Spleen (tissue), 7 donors: ENCODE data around the gene VPS18.

ENCODE experiments used
- POLR2A ChIP-seq, 3 donors: fragments of 450-650 bp; IDR thresholded peaks; one replicate each; pipeline ENCODE4 v1.5.1; 2017; ENCODE audit warnings: antibody characterized with exemption in 3 of 3, mild to moderate bottlenecking in 1 of 3
- TF ChIP-seq, protein P1 (sequence below), 11 experiments: fragments of 200-600 bp in 7 of 11; fragments of 450-650 bp in 4 of 11; sonication (generic) in 4 of 11; IDR thresholded peaks in 8 of 11; conservative IDR thresholded peaks in 3 of 11; 1 replicate in 7 of 11; 2 replicates in 4 of 11; pipeline versions ENCODE4 v1.4.0 to v1.8.0; 2016 to 2021; ENCODE audit warnings: antibody characterized with exemption in 11 of 11, inconsistent platforms in 4 of 11, mild to moderate bottlenecking in 1 of 11
- donor health status: DM: no; HTN: no; CAD: no; lungs with moderate emphysema.
- donor health status: DM: no; HTN: no; CAD: no.
- donor health status: DM: no; HTN: no; CAD: no.

DNA sequence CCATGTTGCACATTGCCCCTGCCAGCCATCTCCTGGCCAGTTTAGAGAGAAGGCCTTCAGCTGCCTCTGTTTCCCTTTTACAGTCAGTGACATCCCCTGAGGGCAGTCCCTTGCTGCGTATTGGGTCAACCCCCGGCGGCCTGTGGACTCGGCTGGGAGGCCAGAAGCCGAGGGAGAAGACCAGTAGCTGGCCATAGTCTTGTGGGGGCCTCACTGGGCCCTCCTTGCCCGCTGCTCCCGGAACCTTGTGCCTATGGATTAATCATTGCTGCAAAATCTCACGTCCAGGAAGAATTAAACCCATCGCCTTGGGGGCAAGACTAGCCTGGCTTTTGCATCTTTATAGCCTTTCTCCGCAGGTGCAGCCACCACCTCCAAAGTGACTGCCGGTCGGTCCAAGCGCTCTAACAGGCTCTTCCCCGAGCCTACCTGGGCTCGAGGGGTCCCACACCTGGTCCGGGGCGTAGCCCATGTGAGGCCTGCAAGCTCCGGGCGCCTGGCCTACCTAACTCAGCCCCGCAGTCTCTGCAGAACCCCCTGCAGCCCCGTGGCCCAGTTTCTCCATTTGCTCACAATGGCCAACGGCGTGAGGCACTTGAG is 58.2 kb downstream of the VPS18 start:
- TF ChIP-seq POLR2A (IDR thresholded peaks at IDR 0.05) = no peak
- TF ChIP-seq, protein P1, sequence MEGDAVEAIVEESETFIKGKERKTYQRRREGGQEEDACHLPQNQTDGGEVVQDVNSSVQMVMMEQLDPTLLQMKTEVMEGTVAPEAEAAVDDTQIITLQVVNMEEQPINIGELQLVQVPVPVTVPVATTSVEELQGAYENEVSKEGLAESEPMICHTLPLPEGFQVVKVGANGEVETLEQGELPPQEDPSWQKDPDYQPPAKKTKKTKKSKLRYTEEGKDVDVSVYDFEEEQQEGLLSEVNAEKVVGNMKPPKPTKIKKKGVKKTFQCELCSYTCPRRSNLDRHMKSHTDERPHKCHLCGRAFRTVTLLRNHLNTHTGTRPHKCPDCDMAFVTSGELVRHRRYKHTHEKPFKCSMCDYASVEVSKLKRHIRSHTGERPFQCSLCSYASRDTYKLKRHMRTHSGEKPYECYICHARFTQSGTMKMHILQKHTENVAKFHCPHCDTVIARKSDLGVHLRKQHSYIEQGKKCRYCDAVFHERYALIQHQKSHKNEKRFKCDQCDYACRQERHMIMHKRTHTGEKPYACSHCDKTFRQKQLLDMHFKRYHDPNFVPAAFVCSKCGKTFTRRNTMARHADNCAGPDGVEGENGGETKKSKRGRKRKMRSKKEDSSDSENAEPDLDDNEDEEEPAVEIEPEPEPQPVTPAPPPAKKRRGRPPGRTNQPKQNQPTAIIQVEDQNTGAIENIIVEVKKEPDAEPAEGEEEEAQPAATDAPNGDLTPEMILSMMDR (IDR thresholded peaks at IDR 0.05 in 8 of 11, conservative IDR thresholded peaks at IDR 0.05 in 3 of 11) = no peak
